ENCODE data around the gene RCVRN.

Gene RCVRN

GRCh38 chr17:9854255-9854654, 50.8 kb downstream of the RCVRN start:
- H3K4me2 ChIP-seq (ENCODE audit: low read length) = no peak overlapping the region
- H3K27me3 ChIP-seq (ENCODE audit: low read depth, low read length) = no peaks in the 10 kb centered on the region
- no peak for TF ChIP-seq CTCF (IDR thresholded peaks at IDR 0.05; ENCODE audit: low read depth, low read length)
- TF ChIP-seq EZH2phosphoT487 (IDR thresholded peaks at IDR 0.05; ENCODE audit: low read depth) = no peak
- H3K4me3 ChIP-seq (ENCODE audit: low read length) = no peak overlapping the region
- no peak overlapping the region for H2AFZ ChIP-seq (ENCODE audit: low read depth, low read length)
- H3K9me3 ChIP-seq (ENCODE audit: insufficient read depth, low read length) = no peaks in the 10 kb centered on the region
- H3K9ac ChIP-seq (ENCODE audit: low read length) = no peak overlapping the region
- H3K36me3 ChIP-seq (replicated peaks; ENCODE audit: low read depth, low read length) = no peaks in the 10 kb centered on the region
- H4K20me1 ChIP-seq (ENCODE audit: insufficient read depth, low read length) = no peaks in the 10 kb centered on the region
- H3K79me2 ChIP-seq (ENCODE audit: low read length) = no peaks in the 10 kb centered on the region
- no peak overlapping the region for H3K27ac ChIP-seq (ENCODE audit: low read length)
- no peaks in the 10 kb centered on the region for H3K4me1 ChIP-seq (ENCODE audit: low read length)

GRCh38 chr17:9850151-9850550, 54.9 kb downstream of the RCVRN start:
- no peak overlapping the region for H3K9ac ChIP-seq (ENCODE audit: low read length)
- H3K9me3 ChIP-seq (ENCODE audit: insufficient read depth, low read length) = no peaks in the 10 kb centered on the region
- no peak for TF ChIP-seq EZH2phosphoT487 (IDR thresholded peaks at IDR 0.05; ENCODE audit: low read depth)
- TF ChIP-seq CTCF (IDR thresholded peaks at IDR 0.05; ENCODE audit: low read depth, low read length) = no peak
- no peaks in the 10 kb centered on the region for H3K79me2 ChIP-seq (ENCODE audit: low read length)
- H3K27me3 ChIP-seq (ENCODE audit: low read depth, low read length) = no peaks in the 10 kb centered on the region
- no peak overlapping the region for H3K27ac ChIP-seq (ENCODE audit: low read length)
- H3K36me3 ChIP-seq (replicated peaks; ENCODE audit: low read depth, low read length) = no peaks in the 10 kb centered on the region
- H3K4me1 ChIP-seq (ENCODE audit: low read length) = no peaks in the 10 kb centered on the region
- H3K4me2 ChIP-seq (ENCODE audit: low read length) = no peak overlapping the region
- no peaks in the 10 kb centered on the region for H4K20me1 ChIP-seq (ENCODE audit: insufficient read depth, low read length)
- no peak overlapping the region for H3K4me3 ChIP-seq (ENCODE audit: low read length)
- no peak overlapping the region for H2AFZ ChIP-seq (ENCODE audit: low read depth, low read length)

All from OCI-LY3 (cell line).